Esophagus (tissue), 2 donors: Measurements from ENCODE around the gene ICAM5. TPM values are rescaled to one million over a fixed set of nuclear protein-coding genes. Genes with fewer than 3 reads are reported as not detected.

Source experiments
- H3K27ac ChIP-seq, 2 donors: one replicate each; pipeline ENCODE4 v1.5.1; 2013; ENCODE audit warnings: low read depth in 2 of 2, mild to moderate bottlenecking in 2 of 2, inconsistent platforms in 1 of 2, low read length in 1 of 2, moderate library complexity in 1 of 2
- H3K27me3 ChIP-seq, 2 donors: one replicate each; pipeline ENCODE4 v1.6.1; 2013; ENCODE audit warnings: low read length in 2 of 2, control low read depth in 1 of 2, mild to moderate bottlenecking in 1 of 2; ENCODE audit not compliant: insufficient read depth in 2 of 2, control insufficient read depth in 1 of 2
- H3K36me3 ChIP-seq, 2 donors: one replicate each; pipeline ENCODE4 v1.6.1; 2013; ENCODE audit warnings: low read length in 1 of 2; ENCODE audit not compliant: control insufficient read depth in 2 of 2, insufficient read depth in 2 of 2
- H3K4me1 ChIP-seq, 2 donors: one replicate each; pipeline ENCODE4 v1.6.1; 2013; ENCODE audit warnings: low read length in 1 of 2; ENCODE audit not compliant: control insufficient read depth in 2 of 2, insufficient read depth in 2 of 2
- H3K4me3 ChIP-seq, 2 donors: one replicate each; pipeline ENCODE4 v1.5.1; 2013; ENCODE audit warnings: low read length in 2 of 2, mild to moderate bottlenecking in 2 of 2, low read depth in 1 of 2, moderate library complexity in 1 of 2
- H3K9me3 ChIP-seq, 2 donors: one replicate each; pipeline ENCODE4 v1.6.1; 2013; ENCODE audit warnings: mild to moderate bottlenecking in 2 of 2, low read depth in 1 of 2, low read length in 1 of 2, moderate library complexity in 1 of 2; ENCODE audit not compliant: control insufficient read depth in 2 of 2, insufficient read depth in 1 of 2
- WGBS, 2 donors: extraction: QIAGEN DNeasy Blood & Tissue Kit; methylation state at CpG; one replicate each; pipeline ENCODE4 v1.1.7; 2013; 5-methylcytosine and 5-hydroxymethylcytosine counted together
- polyA plus RNA-seq, 2 donors: library from polyadenylated mRNA; stranded (reverse); fragments of 200-250 nt; gene quantifications; one replicate each; pipeline ENCODE4 v1.2.3, GENCODE V29; 2013
- donor health status: healthy with polysubstance abuse.
- donor health status: Bipolar disorder and iron deficiency.

Gene ICAM5
- polyA plus RNA-seq, 2 donors = 0.27 to 0.45 TPM

DNA sequence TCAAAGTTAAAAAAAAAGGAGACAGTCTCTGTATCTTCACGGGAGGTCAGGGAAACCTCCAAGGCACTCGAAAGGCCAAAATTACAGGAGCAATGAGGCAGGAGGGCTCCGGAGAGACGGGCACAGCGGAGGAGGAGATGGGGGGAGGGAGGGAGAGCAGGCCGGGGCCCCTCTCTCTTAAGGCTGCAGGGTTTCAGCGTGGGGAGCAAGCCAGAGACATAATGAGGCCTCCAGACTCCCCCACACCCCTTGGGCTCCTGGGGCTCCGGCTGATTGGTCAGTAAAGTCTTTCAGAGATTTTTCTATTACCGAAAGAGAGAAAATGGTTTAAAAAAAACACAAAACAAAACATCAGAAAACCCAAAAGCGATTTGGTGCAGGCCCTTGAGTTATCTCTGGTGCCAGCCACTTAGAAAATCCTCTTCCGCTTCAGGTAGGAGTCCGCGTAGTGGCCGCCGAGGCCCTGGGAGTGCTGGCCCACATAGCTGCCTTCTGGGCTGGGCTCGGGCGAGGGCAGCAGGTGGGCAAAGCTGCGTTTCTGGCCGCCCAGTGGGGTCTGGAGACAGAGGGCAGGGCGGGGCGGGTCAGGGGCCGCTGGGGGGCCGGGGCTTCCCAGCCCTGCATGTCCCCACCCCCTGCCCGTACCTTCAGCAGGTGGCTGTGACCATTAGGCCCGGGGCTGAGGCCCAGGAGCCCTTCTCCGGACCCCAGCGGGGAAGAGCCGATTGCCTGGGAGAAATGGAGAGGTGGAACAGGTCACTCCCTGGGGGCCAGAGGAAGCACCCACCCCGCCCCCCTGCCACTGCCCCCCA is 27.5 kb downstream of the ICAM5 start:
- Histone ChIP-seq H3K27me3 (no peaks in the 10 kb centered on the region), H3K4me3 (no peak overlapping the region), H3K36me3 (peaks cover 3 to 29% of the 10 kb centered on the region in 2 donors), H3K4me1 (peaks cover 0 to 2% of the 10 kb centered on the region in 2 donors), H3K27ac (no peak overlapping the region), H3K9me3 (no peaks in the 10 kb centered on the region)
- 82 to 86% methylated on average over 27 to 29 of the region's 29 CpGs for WGBS, 2 donors

- 93% methylated on average over 15 of the region's 15 CpGs for WGBS, 2 donors
- H3K4me3 ChIP-seq = no peak overlapping the region
- H3K9me3 ChIP-seq = no peaks in the 10 kb centered on the region
- peaks cover 0 to 2% of the 10 kb centered on the region in 2 donors for H3K4me1 ChIP-seq
- H3K27ac ChIP-seq = no peak overlapping the region
- H3K27me3 ChIP-seq = no peaks in the 10 kb centered on the region
- H3K36me3 ChIP-seq = peaks cover 5 to 36% of the 10 kb centered on the region in 2 donors
These were observed 28.2 kb downstream of the ICAM5 start for GRCh38 chr19:10317857-10318462.

GRCh38 chr19:10318807-10319682 is 29.3 kb downstream of the ICAM5 start:
- H3K36me3 ChIP-seq = peaks cover 5 to 42% of the 10 kb centered on the region in 2 donors

DNA sequence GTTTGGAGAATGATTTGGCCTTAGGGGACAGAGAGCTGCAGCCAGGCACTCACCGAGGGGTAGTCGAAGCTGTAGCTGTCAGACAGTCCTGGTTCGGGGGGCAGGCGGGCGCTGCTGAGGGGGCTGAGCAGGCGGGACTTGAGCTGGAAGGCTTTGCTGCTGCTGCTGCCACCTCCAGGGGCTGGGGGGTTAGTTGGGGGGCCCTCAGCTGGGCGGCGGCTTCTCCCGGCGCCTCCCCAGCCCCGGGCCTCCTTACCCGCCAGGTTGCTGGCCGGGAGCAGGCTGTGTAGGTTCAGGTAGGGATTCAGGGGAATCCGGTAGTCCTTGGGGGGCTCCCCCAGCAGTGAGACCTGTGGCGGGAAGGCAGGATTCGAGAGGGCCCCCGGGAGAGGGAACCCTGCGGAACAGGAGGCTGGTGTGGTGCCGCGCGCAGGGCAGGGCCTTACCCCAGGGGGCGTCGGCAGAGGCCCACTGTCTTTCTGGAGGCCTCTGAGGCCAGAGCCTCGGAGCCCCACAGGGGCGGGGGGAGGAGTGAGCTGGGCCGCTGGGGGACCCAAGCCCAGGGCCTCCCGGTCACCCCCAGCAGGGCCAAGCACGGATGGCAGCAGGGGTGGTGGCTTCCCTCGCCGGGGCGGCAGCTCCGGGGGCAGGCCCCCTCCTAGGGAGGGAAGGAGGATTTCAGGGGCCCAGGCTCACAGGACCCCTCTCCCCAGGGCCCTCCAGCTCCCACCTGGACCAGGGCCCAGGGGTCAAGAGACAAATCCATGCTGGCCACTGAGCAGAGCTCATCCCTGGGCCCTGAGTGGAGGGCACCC is 31.1 kb downstream of the ICAM5 start:
- Histone ChIP-seq H3K4me1 (no peaks in the 10 kb centered on the region), H3K4me3 (no peak overlapping the region), H3K27ac (no peak overlapping the region), H3K27me3 (no peaks in the 10 kb centered on the region), H3K9me3 (no peaks in the 10 kb centered on the region), H3K36me3 (peaks cover 5 to 50% of the 10 kb centered on the region in 2 donors)
- 93% methylated on average over 31 to 32 of the region's 32 CpGs for WGBS, 2 donors

More at GRCh38 chr19:10318807-10319682, 29.3 kb downstream of the ICAM5 start:
- no peaks in the 10 kb centered on the region for H3K27me3 ChIP-seq
- no peak overlapping the region for H3K27ac ChIP-seq
- H3K4me3 ChIP-seq = no peak overlapping the region
- no peaks in the 10 kb centered on the region for H3K9me3 ChIP-seq
- WGBS, 2 donors = 90 to 95% methylated on average over 13 of the region's 13 CpGs
- H3K4me1 ChIP-seq = peaks cover 0 to 2% of the 10 kb centered on the region in 2 donors

GRCh38 chr19:10321417-10321797 is 31.7 kb downstream of the ICAM5 start:
- Histone ChIP-seq H3K4me3 (no peak overlapping the region), H3K36me3 (peaks cover 5 to 51% of the 10 kb centered on the region in 2 donors), H3K9me3 (no peaks in the 10 kb centered on the region), H3K27me3 (no peaks in the 10 kb centered on the region), H3K27ac (no peak overlapping the region), H3K4me1 (no peaks in the 10 kb centered on the region)
- 83 to 88% methylated on average over 10 to 11 of the region's 11 CpGs for WGBS, 2 donors

GRCh38 chr19:10321874-10322835 is 32.4 kb downstream of the ICAM5 start:
- no peak overlapping the region for H3K27ac ChIP-seq
- peaks cover 5 to 55% of the 10 kb centered on the region in 2 donors for H3K36me3 ChIP-seq
- H3K4me1 ChIP-seq = no peaks in the 10 kb centered on the region
- H3K4me3 ChIP-seq = no peak overlapping the region
- no peaks in the 10 kb centered on the region for H3K27me3 ChIP-seq
- 90 to 93% methylated on average over 19 of the region's 19 CpGs for WGBS, 2 donors
- H3K9me3 ChIP-seq = no peaks in the 10 kb centered on the region

DNA sequence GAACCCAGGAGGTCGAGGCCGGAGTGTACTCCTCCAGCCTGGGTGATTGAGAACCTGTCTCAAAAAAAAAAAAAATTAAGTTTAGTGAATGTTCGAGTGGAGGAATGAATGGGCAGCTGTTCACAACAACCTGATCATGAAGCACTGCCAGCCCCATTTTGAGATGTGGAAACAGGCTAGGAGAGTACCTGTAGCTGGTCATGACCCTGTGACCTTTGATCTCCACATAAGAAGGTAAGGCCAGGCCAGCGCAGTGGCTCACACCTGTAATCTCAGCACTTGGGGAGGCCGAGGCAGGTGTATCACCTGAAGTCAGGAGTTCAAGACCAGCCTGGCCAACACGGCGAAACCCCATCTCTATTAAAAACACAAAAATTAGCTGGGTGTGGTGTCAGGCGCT is 36.0 kb downstream of the ICAM5 start:
- no peak overlapping the region for H3K27ac ChIP-seq
- no peaks in the 10 kb centered on the region for H3K27me3 ChIP-seq
- H3K4me1 ChIP-seq = no peaks in the 10 kb centered on the region
- H3K4me3 ChIP-seq = no peak overlapping the region
- H3K36me3 ChIP-seq = peaks cover 2 to 62% of the 10 kb centered on the region in 2 donors
- no peaks in the 10 kb centered on the region for H3K9me3 ChIP-seq
- 91 to 92% methylated on average over 8 of the region's 8 CpGs for WGBS, 2 donors

DNA sequence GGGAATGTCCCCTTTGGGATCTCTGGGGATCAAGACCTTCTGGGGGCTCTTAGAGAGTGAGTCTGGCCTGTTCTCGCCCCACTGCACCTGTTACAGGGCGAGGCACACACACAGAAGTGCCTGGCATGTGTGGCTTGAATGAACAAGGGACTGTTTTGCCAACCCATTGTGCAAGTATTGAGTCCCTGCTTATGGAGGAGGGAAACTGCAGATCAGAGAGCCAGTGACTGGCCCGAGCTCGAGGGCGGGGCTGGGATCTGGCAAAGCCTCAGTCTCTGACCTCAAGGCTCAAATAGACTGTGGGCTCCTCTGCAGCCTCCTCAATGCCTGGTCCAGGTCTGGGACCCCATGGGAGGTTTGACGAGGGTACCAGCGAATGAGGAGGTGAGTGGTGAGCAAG is 38.0 kb downstream of the ICAM5 start:
- no peak overlapping the region for H3K4me3 ChIP-seq
- H3K9me3 ChIP-seq = no peaks in the 10 kb centered on the region
- H3K36me3 ChIP-seq = peaks cover under 1 to 45% of the 10 kb centered on the region in 2 donors
- WGBS, 2 donors = 85 to 87% methylated on average over 6 to 7 of the region's 7 CpGs
- no peaks in the 10 kb centered on the region for H3K27me3 ChIP-seq
- peaks cover 4 to 6% of the 10 kb centered on the region in 2 donors for H3K4me1 ChIP-seq
- no peak overlapping the region for H3K27ac ChIP-seq
